K562 treated with DMSO at 1 percent for 4 hours (cell line): ENCODE data around the gene KCND1. TPM values are rescaled to one million over a fixed set of nuclear protein-coding genes. Genes with fewer than 3 reads are reported as not detected.

Experiments
- total RNA-seq: library from RNA; unstranded; fragments of 300-600 nt; gene quantifications from 2 replicates; pipeline ENCODE4 v1.2.3, GENCODE V29; 2022; ENCODE audit not compliant: insufficient read depth

KCND1 gene
- 3.4 and 3.8 TPM in 2 replicates for total RNA-seq

DNA sequence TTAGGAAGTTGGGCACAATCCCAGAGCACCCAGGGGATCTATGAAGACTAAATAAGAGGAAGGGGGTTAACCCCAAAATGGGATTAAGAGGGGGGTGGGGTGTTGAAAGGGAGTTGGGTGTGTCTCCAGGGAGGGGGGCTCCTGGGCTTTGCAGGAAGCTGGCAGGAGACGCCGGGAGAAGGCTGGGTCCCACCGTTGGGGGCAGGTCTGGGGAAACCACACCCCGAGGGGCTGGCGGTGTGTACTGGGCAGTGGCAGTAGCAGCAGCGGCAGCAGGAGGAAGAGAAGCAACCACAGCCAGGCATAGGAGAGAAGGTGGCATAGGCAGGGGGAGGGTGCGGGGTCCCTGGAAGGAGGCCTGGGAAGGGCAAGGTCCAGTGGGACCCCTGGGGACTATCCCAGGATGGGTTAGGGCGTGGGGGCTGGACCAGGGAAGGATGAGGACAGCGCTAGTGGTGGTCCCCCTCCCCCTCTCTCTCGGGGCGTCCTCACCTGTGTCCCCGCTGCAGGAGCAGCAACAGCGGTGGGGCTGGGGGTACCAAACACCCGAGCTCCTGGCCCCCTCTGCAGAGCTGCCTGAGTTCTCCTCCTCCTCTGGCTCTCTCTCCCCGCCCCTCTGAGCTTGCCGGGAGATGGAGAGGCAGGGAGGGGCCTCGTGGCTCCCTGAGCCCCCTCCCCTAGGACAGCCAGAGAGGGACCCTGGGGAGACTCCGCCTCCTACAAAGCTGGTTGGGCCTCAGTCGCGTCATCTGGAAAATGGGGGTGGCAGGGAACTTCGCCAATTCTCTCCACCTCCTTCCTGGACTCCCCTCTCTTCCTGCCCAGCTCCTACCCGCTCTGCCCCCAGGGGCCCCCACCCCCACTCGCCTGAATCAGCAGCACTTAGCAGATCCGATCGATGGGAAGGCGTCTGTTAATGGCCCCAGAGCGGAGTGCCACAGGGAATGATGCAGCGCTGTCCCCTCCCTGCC is at the start of gene KCND1:
KCND1 (minus strand) TSS at position 596 of the 971 bp plus-strand sequence. CDS start 1,573 bp downstream, outside the sequence.

GRCh38 chrX:49002091-49002935 is 30.7 kb upstream of the KCND1 start, which contains the start of gene GRIPAP1:
TSS of gene GRIPAP1 (minus strand) at chrX:49002264. CDS start at chrX:49002229, 35 bp downstream.

GRCh38 chrX:48957477-48957826 is 14.2 kb downstream of the KCND1 start, which contains the start of gene OTUD5:
TSS of gene OTUD5 (minus strand) at chrX:48957607. CDS start at chrX:48957570, 37 bp downstream.

DNA sequence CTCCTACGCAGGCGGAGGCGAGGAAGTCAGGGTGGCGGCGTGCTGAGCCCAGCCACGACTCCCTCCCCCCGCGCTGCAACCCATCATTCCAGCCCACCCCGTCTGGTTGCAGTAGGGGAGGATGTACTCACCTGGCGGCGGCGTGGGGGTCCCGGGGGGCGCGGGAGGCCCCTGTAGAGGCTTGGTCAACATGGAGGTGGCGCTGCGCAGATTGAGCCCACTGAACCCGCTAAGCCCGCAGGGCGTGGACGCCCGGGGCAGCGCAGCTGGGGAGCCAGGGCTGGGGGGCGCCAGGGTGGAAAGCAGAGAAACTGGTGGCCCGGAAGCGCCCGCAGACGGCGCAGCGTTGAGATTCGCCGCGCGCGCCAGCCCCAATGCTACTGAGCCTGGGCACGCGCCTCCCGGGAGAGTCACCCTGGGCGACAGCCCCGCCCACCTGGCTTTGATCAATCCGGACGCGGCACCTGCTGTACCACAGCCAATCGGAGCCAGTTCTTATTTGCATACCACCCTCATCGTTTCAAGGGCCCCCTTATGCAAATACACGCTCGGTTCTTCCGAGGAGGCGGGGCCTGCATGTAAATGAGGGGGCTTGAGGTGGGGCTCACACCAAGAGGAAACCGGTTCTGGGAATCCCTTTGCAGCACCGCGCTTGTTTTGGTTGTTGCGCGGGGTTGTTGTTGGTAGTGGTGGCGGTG is 52.9 kb downstream of the KCND1 start, which contains the start of gene PIM2:
PIM2 (minus strand) TSS at position 382 of the 698 bp plus-strand sequence; CDS start at position 192, 190 bp downstream.

DNA sequence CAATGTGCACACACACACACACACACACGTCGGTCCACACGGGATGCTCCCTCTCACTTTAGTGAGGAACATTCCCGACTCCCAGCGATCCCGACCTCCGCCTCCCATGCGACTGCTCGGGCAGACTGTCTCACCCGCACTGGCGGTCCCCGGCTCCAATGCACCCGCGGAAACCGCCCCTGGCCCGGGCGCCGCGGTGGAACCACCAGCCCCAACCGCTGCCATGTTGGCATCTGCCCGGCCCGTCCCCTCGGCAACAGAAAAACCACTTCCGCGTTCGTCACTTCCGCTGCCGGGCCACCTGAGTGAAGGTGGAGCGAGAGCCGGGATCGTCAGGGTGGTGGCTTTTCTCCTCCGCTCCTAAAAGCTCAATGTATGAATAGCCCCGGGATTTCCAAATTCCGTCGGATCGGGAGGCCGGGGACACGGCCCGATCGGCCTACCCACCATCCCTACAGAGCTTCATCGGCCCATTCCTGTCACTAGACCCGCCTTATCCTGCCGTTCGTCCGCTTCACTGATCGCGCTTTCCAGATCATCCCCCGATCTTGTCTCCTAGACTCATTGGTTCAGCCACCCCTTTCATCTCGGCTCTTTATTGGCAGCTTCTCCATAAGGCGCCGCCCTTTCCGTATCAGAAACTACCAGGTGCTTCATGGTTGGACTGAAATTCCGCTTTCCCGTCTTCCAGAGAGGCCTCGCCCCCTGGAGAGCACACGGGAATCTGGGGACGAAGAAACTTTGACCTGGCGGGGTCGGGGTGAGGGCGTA is 60.0 kb downstream of the KCND1 start, which contains the start of gene SLC35A2:
SLC35A2 (minus strand) TSS at position 235 of the 771 bp plus-strand sequence; CDS start at position 225, 10 bp downstream.

Other genes with a start within 250 kb of the KCND1 start
- gene GLOD5, start 210.1 kb downstream of the KCND1 start, total RNA-seq, result 4.4 TPM in 1 of 2 replicates, not detected in the other
- gene GATA1, start 185.3 kb downstream of the KCND1 start, total RNA-seq, result 165 and 191 TPM in 2 replicates
- 61.7 and 64.6 TPM in 2 replicates for gene HDAC6, start 169.8 kb downstream of the KCND1 start, total RNA-seq
- not detected in 2 replicates for gene ERAS, start 145.3 kb downstream of the KCND1 start, total RNA-seq
- 2.7 TPM in 1 of 2 replicates, not detected in the other for gene PCSK1N, start 136.2 kb downstream of the KCND1 start, total RNA-seq
- 197 and 214 TPM in 2 replicates for gene TIMM17B, start 74.1 kb downstream of the KCND1 start, total RNA-seq
- 194 and 217 TPM in 2 replicates for gene PQBP1, start 73.9 kb downstream of the KCND1 start, total RNA-seq
- gene SLC35A2, start 60.2 kb downstream of the KCND1 start, total RNA-seq, result 30.7 and 31.4 TPM in 2 replicates
- 84.9 and 120 TPM in 2 replicates for gene PIM2, start 52.8 kb downstream of the KCND1 start, total RNA-seq
- gene OTUD5, start 14.2 kb downstream of the KCND1 start, total RNA-seq, result 73.0 and 87.7 TPM in 2 replicates
- 26.9 and 27.0 TPM in 2 replicates for gene GRIPAP1, start 30.4 kb upstream of the KCND1 start, total RNA-seq
- gene TFE3, start 71.5 kb upstream of the KCND1 start, total RNA-seq, result 25.4 and 31.6 TPM in 2 replicates
- gene CCDC120, start 87.2 kb upstream of the KCND1 start, total RNA-seq, result 3.2 and 4.6 TPM in 2 replicates
- gene PRAF2, start 102.2 kb upstream of the KCND1 start, total RNA-seq, result 2.9 and 7.4 TPM in 2 replicates
- 130 and 139 TPM in 2 replicates for gene WDR45, start 108.0 kb upstream of the KCND1 start, total RNA-seq
- 30.7 and 38.3 TPM in 2 replicates for gene GPKOW, start 151.9 kb upstream of the KCND1 start, total RNA-seq
- 4.6 and 7.0 TPM in 2 replicates for gene MAGIX, start 190.9 kb upstream of the KCND1 start, total RNA-seq
- gene PLP2, start 200.1 kb upstream of the KCND1 start, total RNA-seq, result 260 and 274 TPM in 2 replicates
- gene PRICKLE3, start 214.5 kb upstream of the KCND1 start, total RNA-seq, result 18.2 and 23.2 TPM in 2 replicates
- gene SYP, start 228.3 kb upstream of the KCND1 start, total RNA-seq, result 0.83 and 2.3 TPM in 2 replicates